ENCODE data around the gene ANKS1A. TPM values are rescaled to one million over a fixed set of nuclear protein-coding genes. Genes with fewer than 3 reads are reported as not detected.

ANKS1A gene
- total RNA-seq, 1 experiment from 2014 or later: 26.5 TPM

GRCh38 chr6:35059596-35060345, 170.7 kb downstream of the ANKS1A start:
- Histone ChIP-seq H2AFZ (ENCODE audit: low read length) (no peak overlapping the region), H3K14ac (ENCODE audit: insufficient read depth, low read length) (no peak overlapping the region; the same call in 1 of the 2 replicates), H3K79me2 (ENCODE audit: insufficient read depth, low read length) (no peaks in the 10 kb centered on the region), H2BK12ac (ENCODE audit: insufficient read length, low read depth, low read length) (no peak overlapping the region), H3K23ac (ENCODE audit: insufficient read length, low read depth, low read length) (no peak overlapping the region), H3K18ac (ENCODE audit: insufficient read length, low read depth, low read length) (no peak overlapping the region), H2BK20ac (ENCODE audit: low read depth, low read length, poor library complexity, severe bottlenecking) (no peak overlapping the region), H2BK15ac (ENCODE audit: low read depth, low read length) (no peak overlapping the region), H2AK5ac (ENCODE audit: insufficient read length, low read length) (no peak overlapping the region), H4K20me1 (ENCODE audit: control insufficient read depth, insufficient read depth, insufficient read length) (no peaks in the 10 kb centered on the region), H3K4ac (ENCODE audit: low read depth, low read length) (no peak overlapping the region), H4K91ac (ENCODE audit: insufficient read length, low read depth, low read length) (no peak overlapping the region), H3K56ac (ENCODE audit: insufficient read length, low read depth, low read length) (no peak overlapping the region), H2BK120ac (ENCODE audit: low read depth, low read length, poor library complexity, severe bottlenecking) (no peak overlapping the region), H3K27ac (ENCODE audit: insufficient read length, low read depth, low read length) (no peak overlapping the region), H3K27me3 (ENCODE audit: insufficient read depth, low read length) (no peaks in the 10 kb centered on the region), H3K9me3 (ENCODE audit: control insufficient read depth, low read depth, low read length) (no peaks in the 10 kb centered on the region), H3K23me2 (ENCODE audit: insufficient read length, low read depth, low read length, poor library complexity, severe bottlenecking) (no peaks in the 10 kb centered on the region), H3K79me1 (ENCODE audit: insufficient read depth, low read depth, low read length, poor library complexity, severe bottlenecking) (no peaks in the 10 kb centered on the region), H3K4me1 (ENCODE audit: insufficient read depth, low read length) (no peaks in the 10 kb centered on the region; the same call in 1 of the 2 replicates), H3T11ph (ENCODE audit: low read length) (no peak overlapping the region), H3K9ac (ENCODE audit: extremely low read depth, insufficient read length, low read length) (no peak overlapping the region), H2BK5ac (ENCODE audit: insufficient read length, low read length) (no peak overlapping the region), H3K4me2 (ENCODE audit: insufficient read depth, insufficient read length, low read length) (no peak overlapping the region), H4K8ac (replicated peaks; ENCODE audit: insufficient read length, low read depth, low read length) (no peak overlapping the region), H4K5ac (ENCODE audit: insufficient read length, low read depth, low read length) (no peak overlapping the region)
- H3K27ac Mint-ChIP-seq: peak overlapping the region in 2 of 3 experiments; percentile 76 to 84; a peak in 3 of 7 replicates
- no peak for DNase-seq
- H3K27me3 Mint-ChIP-seq (ENCODE audit: low read depth): no peaks in the 10 kb centered on the region
- H3K4me1 Mint-ChIP-seq: peaks cover 2 to 29% of the 10 kb centered on the region in 2 experiments; a peak in 3 of 4 replicates
- no peak for TF ChIP-seq CTCF (conservative IDR thresholded peaks at IDR 0.05)
- no peaks in the 10 kb centered on the region; a peak in 1 of 5 replicates for H3K9me3 Mint-ChIP-seq
- no peak overlapping the region for H3K4me3 Mint-ChIP-seq
- peaks cover 5 to 41% (median 30%) of the 10 kb centered on the region in 3 experiments; a peak in 6 of 7 replicates for H3K36me3 Mint-ChIP-seq (ENCODE audit: insufficient read depth in 1 of 3, low read depth in 3 of 3)
- no CpG with 5 or more reads among the region's 21 CpGs for WGBS (ENCODE audit: extremely low coverage, insufficient read length, low lambda C conversion rate)

All from H9 (cell line).